SK-N-SH (cell line): ENCODE measurements around the gene MASP1. TPM values are rescaled to one million over a fixed set of nuclear protein-coding genes. Genes with fewer than 3 reads are reported as not detected.

Experiments used
- CTCF ChIA-PET: fragments of 300-600, 350-600 bp; formaldehyde crosslinking; extraction: SDS; loops from one replicate; lab custom pipeline; 2021; lab: Yijun Ruan, JAX
- POLR2A ChIA-PET: fragments of 350-600 bp; sonication (Branson Sonifier 250); formaldehyde crosslinking; extraction: SDS; loops from one replicate; lab custom pipeline; 2020; ENCODE audit warnings: antibody characterized with exemption, inconsistent platforms; lab: Yijun Ruan, JAX
- DNase-seq: peaks from one replicate; pipeline ENCODE4 v3.0.0; 2012
- H2AFZ ChIP-seq: fragments of 200-600 bp; sonication (generic); 2 replicates; pipeline ENCODE4 v1.8.1; 2016; ENCODE audit warnings: antibody characterized with exemption, mild to moderate bottlenecking, low read depth
- H3F3A ChIP-seq: fragments of 200-600 bp; sonication (generic); replicated peaks from 2 replicates; pipeline ENCODE3; 2016; ENCODE audit warnings: antibody characterized with exemption, mild to moderate bottlenecking; ENCODE audit not compliant: insufficient read depth
- H3K27ac ChIP-seq, 2 experiments: fragments of 200-500 bp in 1 of 2; fragments of 200-600 bp in 1 of 2; sonication (Bioruptor generic) in 1 of 2; sonication (generic), shearing (Covaris generic) in 1 of 2; 2 replicates each; pipeline versions ENCODE4 v1.5.1 to v1.6.1; 2014 to 2016; ENCODE audit warnings: low read depth in 2 of 2, inconsistent platforms in 1 of 2, low read length in 1 of 2, mild to moderate bottlenecking in 1 of 2, mixed read lengths in 1 of 2
- H3K27me3 ChIP-seq: fragments of 200-600 bp; sonication (generic), shearing (Covaris generic); 2 replicates; pipeline ENCODE4 v1.6.1; 2016; ENCODE audit warnings: mixed run types; ENCODE audit not compliant: insufficient read depth
- H3K36me3 ChIP-seq, 2 experiments: fragments of 200-500 bp in 1 of 2; fragments of 200-600 bp in 1 of 2; sonication (Bioruptor generic) in 1 of 2; sonication (generic) in 1 of 2; replicated peaks in 1 of 2; 2 replicates each; pipeline versions ENCODE3 to v1.5.1; 2014 to 2016; ENCODE audit warnings: low read length in 1 of 2, mild to moderate bottlenecking in 1 of 2; ENCODE audit not compliant: insufficient read depth in 2 of 2, control insufficient read depth in 1 of 2
- H3K4me1 ChIP-seq, 2 experiments: fragments of 200-500 bp in 1 of 2; fragments of 200-600 bp in 1 of 2; sonication (Bioruptor generic) in 1 of 2; sonication (generic), shearing (Covaris generic) in 1 of 2; 2 replicates each; pipeline versions ENCODE4 v1.5.1 to v1.6.1; 2014 to 2016; ENCODE audit warnings: low read depth in 1 of 2, low read length in 1 of 2, mixed run types in 1 of 2; ENCODE audit not compliant: insufficient read depth in 2 of 2, control insufficient read depth in 1 of 2
- H3K4me2 ChIP-seq: fragments of 200-600 bp; sonication (generic), shearing (Covaris generic); 2 replicates; pipeline ENCODE4 v1.6.1; 2017; ENCODE audit warnings: mixed run types
- H3K4me3 ChIP-seq, 2 experiments: fragments of 200-500 bp in 1 of 2; fragments of 200-600 bp in 1 of 2; sonication (Bioruptor generic) in 1 of 2; sonication (generic), shearing (Covaris generic) in 1 of 2; 2 replicates each; pipeline versions ENCODE4 v1.5.1 to v1.8.1; 2014 to 2016; ENCODE audit warnings: low read depth in 2 of 2, inconsistent platforms in 1 of 2, low read length in 1 of 2, mild to moderate bottlenecking in 1 of 2, mixed read lengths in 1 of 2, moderate library complexity in 1 of 2
- H3K79me2 ChIP-seq: fragments of 200-600 bp; sonication (generic); 2 replicates; pipeline ENCODE4 v1.8.1; 2017; ENCODE audit warnings: mild to moderate bottlenecking; ENCODE audit not compliant: insufficient read depth
- H3K9ac ChIP-seq: fragments of 200-600 bp; sonication (generic); 2 replicates; pipeline ENCODE4 v1.6.1; 2017; ENCODE audit warnings: mixed run types
- H3K9me2 ChIP-seq: fragments of 200-600 bp; sonication (generic); 2 replicates; pipeline ENCODE4 v1.6.1; 2017; ENCODE audit warnings: mixed run types
- H3K9me3 ChIP-seq: fragments of 200-600 bp; sonication (generic); 2 replicates; pipeline ENCODE4 v1.6.1; 2017; ENCODE audit warnings: mixed run types, mild to moderate bottlenecking, moderate library complexity
- H4K20me1 ChIP-seq: fragments of 200-600 bp; sonication (generic); 2 replicates; pipeline ENCODE4 v1.6.1; 2017; ENCODE audit warnings: mild to moderate bottlenecking, mixed run types; ENCODE audit not compliant: insufficient read depth
- FOSL2 ChIP-seq: IDR thresholded peaks from 2 replicates; pipeline ENCODE4 v1.4.0; 2012; ENCODE audit warnings: low read depth, mild to moderate bottlenecking, moderate library complexity, borderline replicate concordance
- GATA2 ChIP-seq: sonication (generic); formaldehyde crosslinking; IDR thresholded peaks from 2 replicates; pipeline ENCODE4 v1.5.0; 2020; ENCODE audit warnings: mild to moderate bottlenecking, missing genetic modification reagents
- MAX ChIP-seq: IDR thresholded peaks from 2 replicates; pipeline ENCODE4 v1.4.0; 2012; ENCODE audit warnings: low read depth
- PBX3 ChIP-seq: IDR thresholded peaks from 2 replicates; pipeline ENCODE4; 2012
- RAD21 ChIP-seq: IDR thresholded peaks from 2 replicates; pipeline ENCODE4 v1.6.1; 2012; ENCODE audit warnings: mild to moderate bottlenecking, low read length
- REST ChIP-seq: IDR thresholded peaks from 2 replicates; pipeline ENCODE4 v1.6.1; 2012; ENCODE audit warnings: mild to moderate bottlenecking, low read depth, low read length, moderate library complexity
- SMC3 ChIP-seq: IDR thresholded peaks from 2 replicates; pipeline ENCODE4 v1.6.1; 2012; ENCODE audit warnings: low read depth, low read length, improper control_type of control experiment
- USF1 ChIP-seq: IDR thresholded peaks from 2 replicates; pipeline ENCODE4 v1.4.0; 2012; ENCODE audit warnings: low read depth, borderline replicate concordance
- WGBS: methylation state at CpG from one replicate; pipeline ENCODE4 v1.1.6; 2017; ENCODE audit warnings: low lambda C conversion rate; 5-methylcytosine and 5-hydroxymethylcytosine counted together
- polyA plus RNA-seq, 3 experiments: library from polyadenylated mRNA; depleted of rRNA; stranded (reverse); fragments of >200 nt; gene quantifications; 2 replicates each; pipeline ENCODE4 v1.2.3, GENCODE V29; 2012
- TF ChIP-seq, protein P1 (sequence below): fragments of 200-600 bp; sonication (generic); IDR thresholded peaks from 2 replicates; pipeline ENCODE4 v1.6.1; 2017; ENCODE audit warnings: antibody characterized with exemption, mild to moderate bottlenecking, moderate library complexity

Gene MASP1
- polyA plus RNA-seq, 1 of the 3 experiments (the other 2 are of a cell fraction), result not detected

GRCh38 chr3:187228740-187229139 lies 62.8 kb downstream of the MASP1 start:
- no peaks in the 10 kb centered on the region for H3K79me2 ChIP-seq
- no peak overlapping the region for H3K4me2 ChIP-seq
- POLR2A ChIA-PET, result no interaction called here
- no peaks in the 10 kb centered on the region for H3K36me3 ChIP-seq
- H3K9ac ChIP-seq, result no peak overlapping the region
- H3F3A ChIP-seq, result no peaks in the 10 kb centered on the region
- no peaks in the 10 kb centered on the region for H3K9me3 ChIP-seq
- no peak for DNase-seq
- no peak for TF ChIP-seq RAD21
- TF ChIP-seq PBX3, result no peak
- no peak for TF ChIP-seq REST
- TF ChIP-seq GATA2 (CRISPR knock-in tag), result no peak
- no peak for TF ChIP-seq SMC3
- TF ChIP-seq MAX, result no peak
- TF ChIP-seq FOSL2, result no peak
- TF ChIP-seq USF1, result no peak
- WGBS, result no CpG with 5 or more reads among the region's 2 CpGs
- H3K27ac ChIP-seq, result no peak overlapping the region
- no peak overlapping the region for H3K4me3 ChIP-seq
- no peaks in the 10 kb centered on the region for H3K4me1 ChIP-seq
- no peaks in the 10 kb centered on the region for H3K9me2 ChIP-seq
- H4K20me1 ChIP-seq, result no peaks in the 10 kb centered on the region
- H3K27me3 ChIP-seq, result peaks cover 18% of the 10 kb centered on the region; the same call in 1 of the 2 replicates
- CTCF ChIA-PET, result no interaction called here
- no peak overlapping the region for H2AFZ ChIP-seq

GRCh38 chr3:187227658-187228258 lies 63.8 kb downstream of the MASP1 start:
- ChIA-PET CTCF (interaction anchor here (2.0 kb wide), 1 partner anchor 451 kb away, joined by 9 read pairs; no protein-coding TSS in a partner anchor), POLR2A (no interaction called here)
- Histone ChIP-seq H3K4me3 (no peak overlapping the region), H3K36me3 (no peaks in the 10 kb centered on the region), H2AFZ (no peak overlapping the region), H3K4me1 (no peaks in the 10 kb centered on the region), H3K4me2 (no peak overlapping the region), H3K9ac (no peak overlapping the region), H3K27me3 (peaks cover 18% of the 10 kb centered on the region; the same call in 1 of the 2 replicates), H3K27ac (no peak overlapping the region), H3K9me3 (no peaks in the 10 kb centered on the region), H3F3A (no peaks in the 10 kb centered on the region), H4K20me1 (no peaks in the 10 kb centered on the region), H3K79me2 (no peaks in the 10 kb centered on the region), H3K9me2 (no peaks in the 10 kb centered on the region)
- 14% methylated on average over 7 of the region's 7 CpGs for WGBS
- no peak for DNase-seq
- TF ChIP-seq, protein P1, sequence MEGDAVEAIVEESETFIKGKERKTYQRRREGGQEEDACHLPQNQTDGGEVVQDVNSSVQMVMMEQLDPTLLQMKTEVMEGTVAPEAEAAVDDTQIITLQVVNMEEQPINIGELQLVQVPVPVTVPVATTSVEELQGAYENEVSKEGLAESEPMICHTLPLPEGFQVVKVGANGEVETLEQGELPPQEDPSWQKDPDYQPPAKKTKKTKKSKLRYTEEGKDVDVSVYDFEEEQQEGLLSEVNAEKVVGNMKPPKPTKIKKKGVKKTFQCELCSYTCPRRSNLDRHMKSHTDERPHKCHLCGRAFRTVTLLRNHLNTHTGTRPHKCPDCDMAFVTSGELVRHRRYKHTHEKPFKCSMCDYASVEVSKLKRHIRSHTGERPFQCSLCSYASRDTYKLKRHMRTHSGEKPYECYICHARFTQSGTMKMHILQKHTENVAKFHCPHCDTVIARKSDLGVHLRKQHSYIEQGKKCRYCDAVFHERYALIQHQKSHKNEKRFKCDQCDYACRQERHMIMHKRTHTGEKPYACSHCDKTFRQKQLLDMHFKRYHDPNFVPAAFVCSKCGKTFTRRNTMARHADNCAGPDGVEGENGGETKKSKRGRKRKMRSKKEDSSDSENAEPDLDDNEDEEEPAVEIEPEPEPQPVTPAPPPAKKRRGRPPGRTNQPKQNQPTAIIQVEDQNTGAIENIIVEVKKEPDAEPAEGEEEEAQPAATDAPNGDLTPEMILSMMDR, result no peak
- TF ChIP-seq PBX3, result peak; percentile 25; the same call in 1 of the 2 replicates
